Measurements from ENCODE around the gene WDR1. TPM values are rescaled to one million over a fixed set of nuclear protein-coding genes. Genes with fewer than 3 reads are reported as not detected.
A peak's percentile ranks its signal among the peaks of the same experiment; 100 is the strongest.
"Not testable (repeated sequence)": the region's sequence is repeated elsewhere in the genome, so short reads cannot be mapped to it uniquely, and the experiment has no call there.

The WDR1 gene
- total RNA-seq, 5 donors from 2014 or later (not counting 1 experiment from before 2014, with no cell fraction given), result 268 to 308 (median 304) TPM

- POLR2A ChIA-PET, result interaction anchor here in 1 of 2 donors (0.5 kb wide), 1 partner anchor 970 kb away, joined by 3 read pairs; no protein-coding TSS in a partner anchor
- no peaks in the 10 kb centered on the region for H3K36me3 ChIP-seq (ENCODE audit: control insufficient read depth in 2 of 2, extremely low read depth in 1 of 2, insufficient read depth in 1 of 2, low read length in 1 of 2)
- no peaks in the 10 kb centered on the region for H3K36me3 Mint-ChIP-seq
- peaks cover 0 to 2% of the 10 kb centered on the region in 2 experiments for H3K27me3 ChIP-seq (replicated peaks in 1 of 2; ENCODE audit: control insufficient read depth in 2 of 2, extremely low read depth in 1 of 2, insufficient read depth in 2 of 2, low read length in 1 of 2)
- ATAC-seq (replicated peaks in 1 of 4) (no peak), DNase-seq (no peak)
- peaks cover 0 to 4% of the 10 kb centered on the region in 2 experiments for H3K4me1 ChIP-seq (ENCODE audit: control insufficient read depth in 1 of 2, extremely low read depth in 1 of 2, insufficient read depth in 2 of 2, low read length in 2 of 2)
- CTCF ChIA-PET, result no interaction called here
- no peak overlapping the region for H3K4me3 ChIP-seq (ENCODE audit: control insufficient read depth in 1 of 2, extremely low read depth in 1 of 2, low read length in 1 of 2)
- no peaks in the 10 kb centered on the region for H3K9me3 Mint-ChIP-seq
- no peak overlapping the region for H3K27ac ChIP-seq (ENCODE audit: low read length)
- no peak overlapping the region for H3K4me3 Mint-ChIP-seq
- WGBS (ENCODE audit: insufficient coverage), result 89% methylated on average over 10 of the region's 13 CpGs
- no peaks in the 10 kb centered on the region for H3K9me3 ChIP-seq
- peaks cover 0 to 2% of the 10 kb centered on the region in 2 donors for H3K27me3 Mint-ChIP-seq
- H3K27ac Mint-ChIP-seq, result no peak overlapping the region
- peaks cover 3 to 7% (median 5%) of the 10 kb centered on the region in 3 donors for H3K4me1 Mint-ChIP-seq
Measured at GRCh38 chr4:10129196-10130177, 12.9 kb upstream of the WDR1 start.

- Mint-ChIP-seq H3K4me1 (peaks cover 11 to 14% (median 12%) of the 10 kb centered on the region in 3 donors), H3K27ac (no peak overlapping the region), H3K4me3 (no peak overlapping the region), H3K9me3 (no peaks in the 10 kb centered on the region), H3K36me3 (no peaks in the 10 kb centered on the region), H3K27me3 (peaks cover 0 to 2% of the 10 kb centered on the region in 2 donors)
- WGBS (ENCODE audit: insufficient coverage), result 71% methylated on average over 1 of the region's 2 CpGs
- Histone ChIP-seq H3K27ac (ENCODE audit: low read length) (no peak overlapping the region), H3K4me1 (ENCODE audit: control insufficient read depth in 1 of 2, extremely low read depth in 1 of 2, insufficient read depth in 2 of 2, low read length in 2 of 2) (peaks cover 6 to 11% of the 10 kb centered on the region in 2 experiments), H3K27me3 (replicated peaks in 1 of 2; ENCODE audit: control insufficient read depth in 2 of 2, extremely low read depth in 1 of 2, insufficient read depth in 2 of 2, low read length in 1 of 2) (peaks cover 0 to 2% of the 10 kb centered on the region in 2 experiments), H3K4me3 (ENCODE audit: control insufficient read depth in 1 of 2, extremely low read depth in 1 of 2, low read length in 1 of 2) (no peak overlapping the region), H3K36me3 (ENCODE audit: control insufficient read depth in 2 of 2, extremely low read depth in 1 of 2, insufficient read depth in 1 of 2, low read length in 1 of 2) (no peaks in the 10 kb centered on the region), H3K9me3 (no peaks in the 10 kb centered on the region)
- DNase-seq (no peak), ATAC-seq (replicated peaks in 1 of 4) (no peak)
- ChIA-PET POLR2A (interaction anchor here in 1 of 2 donors (0.5 kb wide), 2 partner anchors 345 to 971 kb away, joined by 3 to 6 read pairs; no protein-coding TSS in a partner anchor), CTCF (no interaction called here)
Measured at GRCh38 chr4:10128761-10129160, 12.2 kb upstream of the WDR1 start.

- H3K27ac Mint-ChIP-seq; H3K36me3 ChIP-seq (ENCODE audit: control insufficient read depth in 2 of 2, extremely low read depth in 1 of 2, insufficient read depth in 1 of 2, low read length in 1 of 2); H3K36me3 Mint-ChIP-seq; H3K27me3 Mint-ChIP-seq; ATAC-seq (replicated peaks in 1 of 4); POLR2A ChIA-PET; H3K27me3 ChIP-seq (replicated peaks in 1 of 2; ENCODE audit: control insufficient read depth in 2 of 2, extremely low read depth in 1 of 2, insufficient read depth in 2 of 2, low read length in 1 of 2); CTCF ChIA-PET; H3K27ac ChIP-seq (ENCODE audit: low read length); H3K4me3 ChIP-seq (ENCODE audit: control insufficient read depth in 1 of 2, extremely low read depth in 1 of 2, low read length in 1 of 2); H3K9me3 ChIP-seq; DNase-seq; H3K9me3 Mint-ChIP-seq; H3K4me3 Mint-ChIP-seq: not testable (repeated sequence)
- no CpG with 5 or more reads among the region's 7 CpGs for WGBS (ENCODE audit: insufficient coverage)
- H3K4me1 ChIP-seq (ENCODE audit: control insufficient read depth in 1 of 2, extremely low read depth in 1 of 2, insufficient read depth in 2 of 2, low read length in 2 of 2), result peaks cover 16 to 21% of the 10 kb centered on the region in 2 experiments
- H3K4me1 Mint-ChIP-seq, result peaks cover 20 to 25% (median 25%) of the 10 kb centered on the region in 3 donors
Measured at GRCh38 chr4:10127531-10127930, 10.9 kb upstream of the WDR1 start.

- WGBS (ENCODE audit: insufficient coverage), result 80% methylated on average over 8 of the region's 13 CpGs
- Histone ChIP-seq H3K4me3 (ENCODE audit: control insufficient read depth in 1 of 2, extremely low read depth in 1 of 2, low read length in 1 of 2) (peak overlapping the region in 1 of 2 donors; percentile 0), H3K4me1 (ENCODE audit: control insufficient read depth in 1 of 2, extremely low read depth in 1 of 2, insufficient read depth in 2 of 2, low read length in 2 of 2) (peaks cover 27 to 30% of the 10 kb centered on the region in 2 experiments), H3K27ac (ENCODE audit: low read length) (peak overlapping the region; percentile 10), H3K36me3 (ENCODE audit: control insufficient read depth in 2 of 2, extremely low read depth in 1 of 2, insufficient read depth in 1 of 2, low read length in 1 of 2) (no peaks in the 10 kb centered on the region), H3K27me3 (replicated peaks in 1 of 2; ENCODE audit: control insufficient read depth in 2 of 2, extremely low read depth in 1 of 2, insufficient read depth in 2 of 2, low read length in 1 of 2) (peaks cover 0 to 2% of the 10 kb centered on the region in 2 experiments), H3K9me3 (no peaks in the 10 kb centered on the region)
- no peak for DNase-seq
- CTCF ChIA-PET, result no interaction called here
- peaks cover 26 to 48% (median 37%) of the 10 kb centered on the region in 3 donors for H3K4me1 Mint-ChIP-seq
- H3K4me3 Mint-ChIP-seq, result peak overlapping the region in 1 of 3 donors; percentile 66
- H3K27ac Mint-ChIP-seq, result peak overlapping the region; percentile 37 to 46
- POLR2A ChIA-PET, result no interaction called here
- H3K9me3 Mint-ChIP-seq, result no peaks in the 10 kb centered on the region
- no peaks in the 10 kb centered on the region for H3K27me3 Mint-ChIP-seq
- H3K36me3 Mint-ChIP-seq, result no peaks in the 10 kb centered on the region
- ATAC-seq (replicated peaks in 1 of 4), result peak in 1 of 4 experiments; percentile 31
Measured at GRCh38 chr4:10124167-10124930, 7.8 kb upstream of the WDR1 start.

GRCh38 chr4:10123227-10124101 is 6.9 kb upstream of the WDR1 start:
- H3K4me1 ChIP-seq (ENCODE audit: control insufficient read depth in 1 of 2, extremely low read depth in 1 of 2, insufficient read depth in 2 of 2, low read length in 2 of 2), result peaks cover 36 to 39% of the 10 kb centered on the region in 2 experiments
- peak overlapping the region; percentile 10 for H3K27ac ChIP-seq (ENCODE audit: low read length)
- Mint-ChIP-seq H3K36me3 (no peaks in the 10 kb centered on the region), H3K27ac (peak overlapping the region; percentile 37 to 46), H3K4me1 (peaks cover 35 to 56% (median 46%) of the 10 kb centered on the region in 3 donors), H3K4me3 (peak overlapping the region in 1 of 3 donors; percentile 66), H3K27me3 (no peaks in the 10 kb centered on the region), H3K9me3 (no peaks in the 10 kb centered on the region)
- no peaks in the 10 kb centered on the region for H3K27me3 ChIP-seq (replicated peaks in 1 of 2; ENCODE audit: control insufficient read depth in 2 of 2, extremely low read depth in 1 of 2, insufficient read depth in 2 of 2, low read length in 1 of 2)
- DNase-seq (peak in 9 of 35 experiments; percentile 18 to 61 (median 39)), ATAC-seq (replicated peaks in 1 of 4) (peak; percentile 26 to 60 (median 41))
- no peaks in the 10 kb centered on the region for H3K9me3 ChIP-seq
- 45% methylated on average over 5 of the region's 12 CpGs for WGBS (ENCODE audit: insufficient coverage)
- H3K4me3 ChIP-seq (ENCODE audit: control insufficient read depth in 1 of 2, extremely low read depth in 1 of 2, low read length in 1 of 2), result peak overlapping the region in 1 of 2 donors; percentile 0
- ChIA-PET CTCF (interaction anchor here in 1 of 2 donors (1.6 kb wide), 1 partner anchor 35 kb away, joined by 3 read pairs; no protein-coding TSS in a partner anchor), POLR2A (no interaction called here)
- H3K36me3 ChIP-seq (ENCODE audit: control insufficient read depth in 2 of 2, extremely low read depth in 1 of 2, insufficient read depth in 1 of 2, low read length in 1 of 2), result no peaks in the 10 kb centered on the region

Data from T-cell (primary cell).